Measurements from ENCODE around the gene DMXL1.

DNA sequence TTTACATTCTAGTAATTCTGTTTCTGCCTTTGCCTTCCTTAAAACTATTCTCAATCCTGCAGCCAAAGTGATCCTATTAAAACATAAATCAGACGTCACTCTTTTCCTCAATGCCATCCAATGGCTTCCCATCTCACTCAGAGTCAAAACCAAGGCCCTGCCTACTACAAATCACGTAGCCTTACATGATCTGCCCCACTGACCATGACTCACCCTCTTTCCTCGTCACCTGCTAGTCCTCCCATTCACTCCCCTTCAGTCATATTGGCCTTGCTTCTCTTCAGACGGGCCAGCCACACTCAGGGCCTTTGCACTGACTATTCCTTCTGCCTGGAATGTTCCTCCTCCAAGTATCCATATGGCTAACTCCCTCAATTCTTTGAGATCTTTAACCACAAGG is 39.0 kb upstream of the DMXL1 start:
- no peak for TF ChIP-seq REST (IDR thresholded peaks at IDR 0.05; ENCODE audit: unreplicated experiment)
- no peak for TF ChIP-seq CTCF (conservative IDR thresholded peaks at IDR 0.05; ENCODE audit: low read depth in 2 of 2)
- TF ChIP-seq EZH2 (IDR thresholded peaks at IDR 0.05; ENCODE audit: low read depth, unreplicated experiment), result no peak
- TF ChIP-seq POLR2AphosphoS5 (IDR thresholded peaks at IDR 0.05; ENCODE audit: low read depth), result no peak
- no peak for TF ChIP-seq CREB1 (CRISPR knock-in tag; IDR thresholded peaks at IDR 0.05; ENCODE audit: low read depth)
- no peak for TF ChIP-seq EZH2phosphoT487 (IDR thresholded peaks at IDR 0.05; ENCODE audit: unreplicated experiment)
- TF ChIP-seq STAT1 (IDR thresholded peaks at IDR 0.05; ENCODE audit: unreplicated experiment), result no peak
- TF ChIP-seq ETS1 (IDR thresholded peaks at IDR 0.05), result no peak
- TF ChIP-seq NANOG (IDR thresholded peaks at IDR 0.05; ENCODE audit: borderline replicate concordance), result no peak
